ENCODE data around the gene BCKDHA.

The BCKDHA gene

DNA sequence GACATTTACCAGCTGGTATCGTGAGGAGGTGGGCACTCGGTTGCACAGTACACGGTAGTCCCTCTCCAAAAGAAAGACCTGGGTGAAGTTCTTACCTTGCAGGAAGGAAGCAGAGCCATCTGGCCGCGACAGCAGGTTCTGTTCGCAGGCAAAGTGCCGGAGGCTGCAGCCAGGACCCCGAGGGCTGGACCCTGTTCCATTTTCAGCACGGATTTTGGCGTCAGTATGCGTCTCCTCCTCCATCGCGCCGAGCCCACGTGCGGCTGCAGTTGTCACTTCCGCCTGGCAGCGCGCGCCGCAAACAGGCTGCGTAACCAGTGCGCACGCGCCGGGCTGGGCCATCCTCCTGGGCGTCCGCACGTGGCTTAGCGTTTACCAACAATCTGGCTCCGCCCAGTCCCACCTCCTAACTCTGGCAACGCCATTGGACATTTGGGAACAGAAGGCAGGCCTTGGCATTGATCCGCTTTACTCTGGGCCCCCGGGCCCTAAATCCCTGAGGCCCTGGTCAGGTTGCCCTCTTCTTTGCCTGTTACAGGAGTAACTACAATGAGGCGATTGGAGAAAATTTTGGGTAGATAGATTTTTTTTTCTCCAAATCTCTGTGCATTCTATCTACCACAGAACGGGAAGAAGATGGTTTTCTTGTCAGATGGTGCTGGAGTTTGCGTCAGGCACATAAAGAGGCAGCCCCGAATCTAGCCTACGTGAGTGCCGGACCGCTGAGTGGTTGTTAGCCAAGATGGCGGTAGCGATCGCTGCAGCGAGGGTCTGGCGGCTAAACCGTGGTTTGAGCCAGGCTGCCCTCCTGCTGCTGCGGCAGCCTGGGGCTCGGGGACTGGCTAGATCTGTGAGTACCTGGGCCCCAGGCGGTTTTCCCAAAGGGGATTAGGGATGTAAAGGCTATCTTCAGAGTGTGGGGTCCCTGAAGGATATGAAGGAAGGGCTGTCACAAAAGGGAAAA lies at the start of gene BCKDHA, which contains the start of gene EXOSC5:
Gene BCKDHA, plus strand, starts transcription at position 733 of the 964 bp plus-strand sequence. Its CDS starts 10 bp downstream, at position 743.
Gene EXOSC5, minus strand, starts transcription at position 274 of the 964 bp plus-strand sequence. Its CDS starts 31 bp downstream, at position 243.
- TF ChIP-seq, protein P1, sequence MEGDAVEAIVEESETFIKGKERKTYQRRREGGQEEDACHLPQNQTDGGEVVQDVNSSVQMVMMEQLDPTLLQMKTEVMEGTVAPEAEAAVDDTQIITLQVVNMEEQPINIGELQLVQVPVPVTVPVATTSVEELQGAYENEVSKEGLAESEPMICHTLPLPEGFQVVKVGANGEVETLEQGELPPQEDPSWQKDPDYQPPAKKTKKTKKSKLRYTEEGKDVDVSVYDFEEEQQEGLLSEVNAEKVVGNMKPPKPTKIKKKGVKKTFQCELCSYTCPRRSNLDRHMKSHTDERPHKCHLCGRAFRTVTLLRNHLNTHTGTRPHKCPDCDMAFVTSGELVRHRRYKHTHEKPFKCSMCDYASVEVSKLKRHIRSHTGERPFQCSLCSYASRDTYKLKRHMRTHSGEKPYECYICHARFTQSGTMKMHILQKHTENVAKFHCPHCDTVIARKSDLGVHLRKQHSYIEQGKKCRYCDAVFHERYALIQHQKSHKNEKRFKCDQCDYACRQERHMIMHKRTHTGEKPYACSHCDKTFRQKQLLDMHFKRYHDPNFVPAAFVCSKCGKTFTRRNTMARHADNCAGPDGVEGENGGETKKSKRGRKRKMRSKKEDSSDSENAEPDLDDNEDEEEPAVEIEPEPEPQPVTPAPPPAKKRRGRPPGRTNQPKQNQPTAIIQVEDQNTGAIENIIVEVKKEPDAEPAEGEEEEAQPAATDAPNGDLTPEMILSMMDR (IDR thresholded peaks at IDR 0.05; ENCODE audit: borderline replicate concordance, insufficient read depth, low read depth, low read length), result no peak
- H3K4me3 ChIP-seq (ENCODE audit: low read depth, low read length), result peak within 1 kb of the TSS; percentile 91

DNA sequence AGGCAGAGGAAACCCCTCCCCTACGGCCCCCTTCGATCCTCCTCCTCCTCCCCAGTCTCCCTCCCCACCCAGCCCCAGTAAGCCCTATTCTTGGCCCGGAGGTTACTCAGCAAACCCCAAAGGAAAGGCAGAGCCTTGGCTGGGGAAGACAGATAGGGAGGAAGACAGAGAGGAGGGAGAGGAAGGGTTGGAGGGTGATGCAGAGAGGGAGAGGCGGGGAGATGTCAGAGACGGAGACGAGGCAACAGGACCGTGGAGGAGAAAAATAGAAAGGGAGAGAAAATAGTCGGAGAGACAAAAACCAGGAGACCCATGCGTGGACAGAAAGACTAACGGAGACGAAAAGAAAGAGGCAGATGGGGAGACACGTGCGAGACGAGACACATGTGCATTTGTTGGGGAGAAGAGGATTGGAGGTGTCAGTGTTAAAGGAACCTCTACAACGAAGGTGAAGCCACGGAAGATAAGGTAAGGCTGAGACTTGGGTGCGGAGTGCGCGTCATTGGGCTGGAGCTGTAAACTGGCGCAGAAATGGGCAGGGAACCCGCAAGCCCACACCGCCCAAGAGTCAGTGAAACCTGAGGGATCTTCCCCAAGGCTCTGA lies 46.8 kb upstream of the BCKDHA start:
- peak overlapping the region; percentile 97 for H3K4me3 ChIP-seq (ENCODE audit: low read depth, low read length)

DNA sequence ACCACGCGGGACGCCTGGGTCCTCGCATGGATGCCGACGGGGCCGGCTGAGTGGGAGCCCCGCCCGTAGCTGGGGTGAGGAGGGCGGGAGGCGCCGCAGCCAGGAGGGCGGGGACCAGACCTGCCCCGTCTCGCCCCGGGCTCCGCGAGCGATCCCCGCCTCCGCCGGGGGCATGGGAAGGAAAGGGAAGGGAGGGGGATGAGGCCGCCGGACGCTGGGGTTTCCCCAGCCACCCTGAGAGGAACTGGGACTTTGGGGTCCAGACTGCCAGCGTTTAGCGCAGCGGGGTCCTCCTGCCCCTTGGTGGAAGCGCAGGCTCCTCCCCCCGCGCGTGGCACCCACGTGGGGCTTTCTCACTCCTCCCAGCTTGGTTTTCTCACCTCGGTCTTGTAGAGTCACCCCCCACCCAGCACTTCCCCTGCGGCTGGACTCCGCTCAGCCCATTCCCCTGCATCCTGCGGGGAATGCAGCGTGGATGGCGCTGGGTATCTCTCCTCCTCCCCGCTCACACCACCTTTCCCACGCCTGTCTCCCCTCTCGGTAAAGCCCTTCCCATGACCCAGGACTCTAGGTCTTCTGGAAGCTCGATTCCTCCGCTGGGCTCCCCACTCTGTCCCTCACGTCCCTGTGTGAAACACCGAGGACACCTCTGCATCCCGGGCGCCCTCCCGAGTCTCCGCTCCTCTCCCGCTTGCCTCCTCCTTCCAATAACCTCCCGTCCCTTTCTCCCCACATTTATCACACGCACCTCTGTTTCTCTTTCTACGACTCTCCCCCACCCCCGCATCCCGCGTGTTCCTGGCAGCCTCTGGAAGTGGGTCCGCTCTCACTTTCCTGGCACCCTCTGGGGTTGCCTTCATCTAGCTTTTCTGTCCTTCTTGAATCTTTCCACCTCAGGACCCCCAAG lies 46.0 kb upstream of the BCKDHA start:
- H3K4me3 ChIP-seq (ENCODE audit: low read depth, low read length), result peak overlapping the region; percentile 97
- TF ChIP-seq, protein P1 (IDR thresholded peaks at IDR 0.05; ENCODE audit: borderline replicate concordance, insufficient read depth, low read depth, low read length), result no peak

More for the DNA sequence above, 46.8 kb upstream of the BCKDHA start:
- TF ChIP-seq, protein P1 (IDR thresholded peaks at IDR 0.05; ENCODE audit: borderline replicate concordance, insufficient read depth, low read depth, low read length), result no peak

DNA sequence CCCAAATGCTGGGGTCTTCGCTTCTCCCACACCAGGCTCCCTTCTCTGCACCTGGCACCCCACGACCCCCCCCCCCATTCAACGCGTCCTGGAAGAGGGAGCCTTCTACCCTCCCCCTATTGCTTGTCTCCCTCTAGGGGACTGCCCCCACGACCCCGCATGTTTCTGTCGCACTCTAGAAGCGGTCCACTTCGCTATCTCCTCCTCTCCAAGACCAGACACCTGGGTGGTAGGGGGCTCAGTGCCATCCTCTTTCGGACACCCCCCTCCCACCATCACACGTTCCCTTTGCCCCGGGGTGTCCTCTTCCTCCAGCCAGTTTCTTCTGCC lies 45.4 kb upstream of the BCKDHA start:
- peak overlapping the region; percentile 97 for H3K4me3 ChIP-seq (ENCODE audit: low read depth, low read length)
- TF ChIP-seq, protein P1 (IDR thresholded peaks at IDR 0.05; ENCODE audit: borderline replicate concordance, insufficient read depth, low read depth, low read length), result no peak

DNA sequence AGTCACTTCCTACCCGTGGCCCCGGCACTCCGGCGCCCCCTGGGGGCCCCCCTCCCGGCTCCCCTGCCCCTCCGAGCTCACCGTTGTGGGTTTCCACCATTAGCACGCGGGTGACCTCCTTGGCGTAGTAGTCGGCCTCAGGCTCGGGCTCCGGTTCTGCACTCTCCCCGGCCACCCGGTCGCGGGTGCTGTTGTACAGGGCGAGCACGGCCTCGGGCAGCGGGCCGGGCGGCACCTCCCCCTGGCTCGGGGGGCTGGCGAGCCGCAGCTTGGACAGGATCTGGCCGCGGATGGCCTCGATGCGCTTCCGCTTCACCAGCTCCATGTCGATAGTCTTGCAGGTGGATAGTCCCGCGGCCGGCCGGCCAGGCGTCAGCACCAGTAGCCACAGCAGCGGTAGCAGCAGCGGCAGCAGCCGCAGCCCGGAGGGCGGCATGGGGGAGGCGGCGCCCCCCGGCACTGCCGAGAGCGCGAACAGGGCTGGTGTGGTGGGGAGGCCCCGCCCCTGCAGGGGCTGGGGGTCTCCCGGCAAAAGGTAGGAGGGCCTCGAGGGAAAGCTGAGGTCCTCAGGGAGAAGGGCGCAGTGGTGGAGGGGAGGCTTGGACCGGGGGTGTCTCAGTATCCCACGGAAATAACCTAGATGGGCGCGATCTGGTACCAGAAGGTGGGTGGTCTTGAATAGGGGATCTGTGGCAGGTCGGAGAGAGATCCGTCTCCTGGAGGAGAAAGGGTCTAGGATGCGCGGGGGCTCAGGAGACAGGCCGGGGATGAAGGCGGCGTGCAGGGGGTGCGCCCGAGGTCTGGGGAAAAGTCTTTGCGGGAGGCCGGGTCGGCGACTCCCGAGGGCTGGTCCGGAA lies 44.8 kb upstream of the BCKDHA start:
- peak overlapping the region; percentile 97 for H3K4me3 ChIP-seq (ENCODE audit: low read depth, low read length)
- TF ChIP-seq, protein P1 (IDR thresholded peaks at IDR 0.05; ENCODE audit: borderline replicate concordance, insufficient read depth, low read depth, low read length), result peak; percentile 81

All from GM12875 (cell line).